Upper lobe of left lung (tissue), 6 donors: ENCODE data around the gene GRID2IP. TPM values are rescaled to one million over a fixed set of nuclear protein-coding genes. Genes with fewer than 3 reads are reported as not detected.

ENCODE experiments used
- ATAC-seq, 2 donors: fragments of 200-7000 bp; cut with Tn5 transposase; one replicate each; pipeline ENCODE4 v1.9.1; 2022; ENCODE audit warnings: mild to moderate bottlenecking in 2 of 2, moderate library complexity in 2 of 2; ENCODE audit not compliant: low FRiP score in 2 of 2
- DNase-seq, 2 donors: peaks; one replicate each; pipeline ENCODE4 v3.0.0-alpha.2; 2019 to 2020
- H3K27ac ChIP-seq, 4 donors: fragments of 200-600 bp; sonication (generic); one replicate each; pipeline ENCODE4 v1.5.1; 2016 to 2019
- H3K27me3 ChIP-seq, 4 donors: fragments of 200-600 bp; sonication (generic); one replicate each; pipeline ENCODE4 v1.5.1; 2017 to 2019
- H3K36me3 ChIP-seq, 4 donors: fragments of 200-600 bp; sonication (generic); one replicate each; pipeline ENCODE4 v1.5.1; 2016 to 2019
- H3K4me1 ChIP-seq, 4 donors: fragments of 200-600 bp; sonication (generic); one replicate each; pipeline ENCODE4 v1.5.1; 2018 to 2019
- H3K4me3 ChIP-seq, 4 donors: fragments of 200-600 bp; sonication (generic); one replicate each; pipeline ENCODE4 v1.5.1; 2017 to 2019; ENCODE audit warnings: mild to moderate bottlenecking in 2 of 4, moderate library complexity in 1 of 4
- H3K9me3 ChIP-seq, 4 donors: fragments of 200-600 bp; sonication (generic); one replicate each; pipeline ENCODE4 v1.5.1; 2018 to 2019
- EP300 ChIP-seq, 4 donors: sonication (generic); formaldehyde crosslinking; IDR thresholded peaks; one replicate each; pipeline ENCODE4 v1.5.1; 2017; ENCODE audit warnings: antibody characterized with exemption in 4 of 4, control low read depth in 2 of 4
- POLR2A ChIP-seq, 4 donors: fragments of 450-650 bp; IDR thresholded peaks; one replicate each; pipeline ENCODE4 v1.5.1; 2016 to 2017; ENCODE audit warnings: antibody characterized with exemption in 4 of 4, mild to moderate bottlenecking in 2 of 4
- POLR2AphosphoS5 ChIP-seq, 2 donors: sonication (generic); formaldehyde crosslinking; IDR thresholded peaks; one replicate each; pipeline ENCODE4 v1.5.1; 2017; ENCODE audit warnings: antibody characterized with exemption in 2 of 2
- WGBS, 2 donors: methylation state at CpG; one replicate each; pipeline ENCODE4 v1.1.5; 2017 to 2018; 5-methylcytosine and 5-hydroxymethylcytosine counted together
- total RNA-seq, 6 donors: library from RNA; depleted of rRNA in 4 of 6; stranded (reverse); fragments of >200 nt in 4 of 6; gene quantifications; one replicate each; pipeline versions ENCODE4 v1.1.0 to v1.2.1, GENCODE V29; 2016 to 2021
- TF ChIP-seq, protein P1 (sequence below), 6 experiments: fragments of 450-650 bp in 4 of 6; fragments of 200-600 bp in 2 of 6; sonication (generic) in 2 of 6; IDR thresholded peaks; one replicate each; pipeline ENCODE4 v1.5.1; 2016 to 2019; ENCODE audit warnings: antibody characterized with exemption in 6 of 6
- donor health status: DM: no; HTN: no; CAD: no; lungs with moderate emphysema.
- donor health status: DM: no; HTN: yes; CAD: no; lungs with severe emphysema.

Gene GRID2IP
- total RNA-seq, 6 donors from 2014 or later: 0.30 to 1.3 (median 0.63) TPM; not detected in 1

DNA sequence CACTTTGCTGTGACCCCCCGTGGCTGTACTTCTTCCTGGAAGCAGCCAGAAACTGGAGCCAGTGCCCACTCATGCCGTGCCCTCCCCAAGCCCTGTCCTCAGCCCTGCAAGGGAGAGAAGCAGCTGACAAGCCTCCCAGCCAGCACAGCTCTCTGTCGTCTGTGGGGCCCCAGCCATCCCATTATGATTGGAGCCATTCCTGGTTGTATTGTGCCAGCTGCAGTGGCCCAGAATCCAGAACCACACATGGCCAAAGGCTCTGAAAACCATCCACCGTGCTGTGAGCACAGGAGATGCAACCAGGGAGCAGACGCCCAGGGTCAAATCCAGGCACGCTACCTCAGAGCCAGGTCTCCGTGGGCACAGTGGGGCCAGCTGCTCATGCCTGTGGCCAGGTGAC lies 18.7 kb downstream of the GRID2IP start:
- Histone ChIP-seq H3K27ac (no peak overlapping the region), H3K9me3 (no peaks in the 10 kb centered on the region), H3K4me3 (no peak overlapping the region), H3K27me3 (peaks cover 0 to 32% (median 16%) of the 10 kb centered on the region in 4 donors), H3K36me3 (no peaks in the 10 kb centered on the region), H3K4me1 (peaks cover 14 to 20% (median 16%) of the 10 kb centered on the region in 4 donors)
- 64 to 80% methylated on average over 2 to 5 of the region's 7 CpGs for WGBS, 2 donors
- TF ChIP-seq, protein P1, sequence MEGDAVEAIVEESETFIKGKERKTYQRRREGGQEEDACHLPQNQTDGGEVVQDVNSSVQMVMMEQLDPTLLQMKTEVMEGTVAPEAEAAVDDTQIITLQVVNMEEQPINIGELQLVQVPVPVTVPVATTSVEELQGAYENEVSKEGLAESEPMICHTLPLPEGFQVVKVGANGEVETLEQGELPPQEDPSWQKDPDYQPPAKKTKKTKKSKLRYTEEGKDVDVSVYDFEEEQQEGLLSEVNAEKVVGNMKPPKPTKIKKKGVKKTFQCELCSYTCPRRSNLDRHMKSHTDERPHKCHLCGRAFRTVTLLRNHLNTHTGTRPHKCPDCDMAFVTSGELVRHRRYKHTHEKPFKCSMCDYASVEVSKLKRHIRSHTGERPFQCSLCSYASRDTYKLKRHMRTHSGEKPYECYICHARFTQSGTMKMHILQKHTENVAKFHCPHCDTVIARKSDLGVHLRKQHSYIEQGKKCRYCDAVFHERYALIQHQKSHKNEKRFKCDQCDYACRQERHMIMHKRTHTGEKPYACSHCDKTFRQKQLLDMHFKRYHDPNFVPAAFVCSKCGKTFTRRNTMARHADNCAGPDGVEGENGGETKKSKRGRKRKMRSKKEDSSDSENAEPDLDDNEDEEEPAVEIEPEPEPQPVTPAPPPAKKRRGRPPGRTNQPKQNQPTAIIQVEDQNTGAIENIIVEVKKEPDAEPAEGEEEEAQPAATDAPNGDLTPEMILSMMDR (IDR thresholded peaks at IDR 0.05): no peak
- TF ChIP-seq EP300 (IDR thresholded peaks at IDR 0.05) (no peak), POLR2A (IDR thresholded peaks at IDR 0.05) (no peak), POLR2AphosphoS5 (IDR thresholded peaks at IDR 0.05) (no peak)
- no peak for DNase-seq
- no peak for ATAC-seq

DNA sequence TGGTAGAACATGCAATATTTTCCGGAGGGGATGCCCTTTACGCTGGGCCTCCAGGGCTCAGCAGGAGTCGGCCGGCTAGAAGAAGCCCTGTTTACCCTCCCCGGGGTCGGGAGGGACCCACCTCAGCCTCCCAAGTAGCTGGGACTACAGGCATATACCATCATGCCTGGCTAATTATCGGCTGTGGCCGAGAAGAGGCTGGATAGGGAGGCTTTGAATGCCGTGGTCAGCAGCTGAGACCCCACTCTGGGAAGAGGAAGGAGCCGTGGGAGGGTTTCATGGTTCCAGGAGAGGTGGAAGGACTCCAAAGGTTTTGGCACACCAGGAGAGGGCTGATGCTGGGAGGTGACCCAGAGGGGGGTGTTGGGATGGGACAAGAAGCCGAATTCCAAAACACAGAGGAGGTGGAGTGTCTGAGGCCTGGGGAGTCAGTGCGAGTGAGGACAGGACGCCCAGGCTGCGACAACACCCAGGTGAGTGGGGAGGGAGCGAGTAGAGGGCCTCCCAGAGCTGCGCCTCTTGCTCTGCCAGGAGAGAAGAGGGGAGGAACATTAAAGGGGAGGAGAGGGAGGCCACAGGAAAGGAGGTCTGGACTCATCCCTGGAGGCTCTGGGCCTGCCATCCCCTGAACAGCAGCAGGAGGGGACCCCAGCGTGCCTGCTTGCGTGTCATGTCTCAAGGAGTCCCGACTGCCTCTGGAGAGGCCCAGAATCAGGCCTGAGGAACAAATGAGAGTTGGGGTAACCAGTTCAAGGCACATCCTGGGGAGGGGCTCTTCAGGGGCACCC lies 19.6 kb downstream of the GRID2IP start:
- H3K27ac ChIP-seq: no peak overlapping the region
- no peaks in the 10 kb centered on the region for H3K36me3 ChIP-seq
- WGBS, 2 donors: 38 to 46% methylated on average over 12 to 17 of the region's 19 CpGs
- H3K9me3 ChIP-seq: no peaks in the 10 kb centered on the region
- DNase-seq: no peak
- TF ChIP-seq POLR2AphosphoS5 (IDR thresholded peaks at IDR 0.05): no peak
- peaks cover 15 to 22% (median 17%) of the 10 kb centered on the region in 4 donors for H3K4me1 ChIP-seq
- no peak for ATAC-seq
- H3K27me3 ChIP-seq: peaks cover 0 to 33% (median 16%) of the 10 kb centered on the region in 4 donors
- H3K4me3 ChIP-seq: no peak overlapping the region

DNA sequence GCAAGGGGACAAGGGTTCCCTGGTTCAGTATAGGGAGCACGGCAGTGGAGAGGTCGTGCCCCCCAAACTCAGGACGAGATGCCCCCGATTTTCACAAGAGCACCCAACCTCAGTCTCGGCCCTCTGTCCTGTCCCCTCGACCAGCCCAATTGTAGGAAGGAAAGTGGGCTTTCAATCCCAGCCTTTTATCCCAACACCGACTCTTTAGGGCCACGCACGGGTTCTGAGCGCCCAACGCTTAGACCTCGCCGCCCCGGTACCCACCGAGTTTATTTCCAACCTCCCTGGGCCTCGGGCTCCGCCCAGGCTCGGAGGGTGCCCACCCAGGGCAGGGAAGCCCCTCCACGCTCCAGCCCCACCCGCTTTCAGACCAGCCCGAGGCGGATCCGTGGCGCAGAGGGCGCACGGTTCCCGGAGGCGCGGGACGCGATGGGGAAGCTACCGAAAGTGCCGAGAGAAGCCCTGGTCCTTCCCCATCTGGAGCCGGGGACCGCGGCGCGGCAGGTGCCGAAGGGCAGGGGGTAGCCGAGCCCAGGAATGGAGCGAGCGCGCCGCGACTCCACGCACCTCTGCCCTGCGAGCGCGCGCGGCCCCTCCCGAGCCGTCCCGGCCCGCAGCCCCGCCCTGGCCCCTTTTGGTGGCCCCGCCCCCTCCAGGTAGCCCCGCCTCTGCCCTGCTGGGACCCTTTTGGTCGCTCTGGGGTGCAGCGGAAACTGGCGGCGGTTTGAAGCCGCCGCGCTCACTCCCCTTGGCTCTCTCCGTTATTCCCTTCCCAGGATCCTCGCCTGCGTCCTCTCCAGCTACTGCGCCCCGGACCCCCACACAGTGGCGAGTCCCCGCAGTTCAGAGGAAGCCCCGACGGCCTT lies 20.4 kb downstream of the GRID2IP start:
- peak overlapping the region in 3 of 4 donors; percentile 28 to 39 (median 33) for H3K4me3 ChIP-seq
- no peaks in the 10 kb centered on the region for H3K36me3 ChIP-seq
- TF ChIP-seq POLR2A (IDR thresholded peaks at IDR 0.05) (no peak), POLR2AphosphoS5 (IDR thresholded peaks at IDR 0.05) (no peak), EP300 (IDR thresholded peaks at IDR 0.05) (no peak)
- TF ChIP-seq, protein P1 (IDR thresholded peaks at IDR 0.05): no peak
- 3 to 10% methylated on average over 20 of the region's 74 CpGs for WGBS, 2 donors
- H3K27ac ChIP-seq: no peak overlapping the region
- peaks cover 0 to 31% (median 16%) of the 10 kb centered on the region in 4 donors for H3K27me3 ChIP-seq
- DNase-seq (peak in 1 of 2 donors; percentile 89), ATAC-seq (no peak)
- H3K9me3 ChIP-seq: no peaks in the 10 kb centered on the region
- H3K4me1 ChIP-seq: peaks cover 12 to 21% (median 15%) of the 10 kb centered on the region in 4 donors

DNA sequence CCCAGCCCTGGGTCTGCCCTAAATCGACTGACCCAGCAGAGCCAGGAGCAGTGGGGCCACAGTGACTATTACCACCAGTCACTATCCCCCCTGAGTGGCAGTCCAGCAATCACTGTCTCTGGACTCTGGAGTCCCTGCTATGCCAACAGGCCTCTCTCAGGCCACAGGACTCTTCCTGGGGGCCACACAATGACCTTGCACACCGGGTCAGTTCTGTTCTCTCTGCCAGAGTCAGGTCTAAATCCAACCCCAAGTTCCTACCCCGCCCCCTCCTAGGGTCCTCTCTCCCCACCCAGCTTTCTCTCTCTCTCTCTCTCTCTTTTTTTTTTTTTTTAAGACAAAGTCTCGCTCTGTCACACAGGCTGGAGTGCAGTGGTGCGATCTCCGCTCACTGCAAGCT lies 21.6 kb downstream of the GRID2IP start:
- DNase-seq (no peak), ATAC-seq (no peak)
- Histone ChIP-seq H3K36me3 (no peaks in the 10 kb centered on the region), H3K9me3 (no peaks in the 10 kb centered on the region), H3K4me3 (no peak overlapping the region), H3K27ac (no peak overlapping the region), H3K27me3 (peaks cover 0 to 33% (median 15%) of the 10 kb centered on the region in 4 donors), H3K4me1 (peaks cover 12 to 21% (median 15%) of the 10 kb centered on the region in 4 donors)
- TF ChIP-seq, protein P1 (IDR thresholded peaks at IDR 0.05): no peak
- no peak for TF ChIP-seq POLR2AphosphoS5 (IDR thresholded peaks at IDR 0.05)
- TF ChIP-seq EP300 (IDR thresholded peaks at IDR 0.05): no peak
- TF ChIP-seq POLR2A (IDR thresholded peaks at IDR 0.05): no peak
- WGBS, 2 donors: 56 to 62% methylated on average over 5 to 6 of the region's 6 CpGs
